Fibroblast of lung (primary cell): ENCODE measurements around the gene TADA2A.

ENCODE experiments used
- CTCF ChIP-seq, 2 donors: IDR thresholded peaks in 1 of 2; conservative IDR thresholded peaks in 1 of 2; 1 replicate in 1 of 2; 2 replicates in 1 of 2; pipeline ENCODE4 v1.5.1; 2011 to 2012; ENCODE audit warnings: low read length in 2 of 2, control low read depth in 1 of 2, inconsistent platforms in 1 of 2, low read depth in 1 of 2, mild to moderate bottlenecking in 1 of 2
- EZH2 ChIP-seq: IDR thresholded peaks from 2 replicates; pipeline ENCODE4 v1.5.1; 2012; ENCODE audit warnings: low read length, control low read depth, mild to moderate bottlenecking; ENCODE audit errors: missing control alignments

GRCh38 chr17:37429039-37429438, 22.4 kb downstream of the TADA2A start:
- TF ChIP-seq CTCF (conservative IDR thresholded peaks at IDR 0.05 in 1 of 2, IDR thresholded peaks at IDR 0.05 in 1 of 2; ENCODE audit: low read depth in 1 of 2, low read length in 2 of 2) (no peak), EZH2 (no peak)
